CD4-positive, alpha-beta T cell treated with Interleukin-6 for 4 hours (primary cell): ENCODE data around the gene GC.
"Not testable (repeated sequence)": the region's sequence is repeated elsewhere in the genome, so short reads cannot be mapped to it uniquely, and the experiment has no call there.

ENCODE experiments used
- DNase-seq: peaks from one replicate; pipeline ENCODE4 v3.0.0-alpha.2; 2020; ENCODE audit warnings: mixed read lengths

The GC gene

GRCh38 chr4:71765821-71766383, 18.0 kb downstream of the GC start:
- no peak for DNase-seq

GRCh38 chr4:71765350-71765749, 18.5 kb downstream of the GC start:
- DNase-seq: no peak

GRCh38 chr4:71752383-71753042, 31.4 kb downstream of the GC start:
- DNase-seq: no peak

GRCh38 chr4:71749008-71749594, 34.8 kb downstream of the GC start:
- DNase-seq: no peak

- DNase-seq: no peak
These were observed 37.5 kb downstream of the GC start for GRCh38 chr4:71746379-71746778.

- DNase-seq: not testable (repeated sequence)
These were observed 45.1 kb downstream of the GC start for GRCh38 chr4:71738782-71739181.

GRCh38 chr4:71732706-71733105, 51.2 kb downstream of the GC start:
- DNase-seq: no peak

GRCh38 chr4:71732066-71732465, 51.8 kb downstream of the GC start:
- no peak for DNase-seq

- no peak for DNase-seq
These were observed 54.0 kb downstream of the GC start for GRCh38 chr4:71729856-71730255.

- DNase-seq: no peak
These were observed 70.2 kb downstream of the GC start for GRCh38 chr4:71713611-71714203.

GRCh38 chr4:71711985-71712348, 71.9 kb downstream of the GC start:
- DNase-seq: no peak

GRCh38 chr4:71711044-71711984, 72.6 kb downstream of the GC start:
- no peak for DNase-seq

- DNase-seq: no peak
These were observed 73.9 kb downstream of the GC start for GRCh38 chr4:71709961-71710360.

- no peak for DNase-seq
These were observed 85.7 kb downstream of the GC start for GRCh38 chr4:71698141-71698540.

GRCh38 chr4:71697031-71697430, 86.8 kb downstream of the GC start:
- no peak for DNase-seq

GRCh38 chr4:71694961-71695360, 88.9 kb downstream of the GC start:
- DNase-seq: no peak

GRCh38 chr4:71692963-71693362, 90.9 kb downstream of the GC start:
- no peak for DNase-seq

- no peak for DNase-seq
These were observed 91.7 kb downstream of the GC start for GRCh38 chr4:71692198-71692597.
